HG03139 (cell line): Measurements from ENCODE around the gene SUCLG2.

ENCODE experiments used
- ATAC-seq: cut with Tn5 transposase; IDR thresholded peaks from one replicate; pipeline ENCODE4 v1.9.1; 2021; ENCODE audit not compliant: unreplicated experiment

The SUCLG2 gene

DNA sequence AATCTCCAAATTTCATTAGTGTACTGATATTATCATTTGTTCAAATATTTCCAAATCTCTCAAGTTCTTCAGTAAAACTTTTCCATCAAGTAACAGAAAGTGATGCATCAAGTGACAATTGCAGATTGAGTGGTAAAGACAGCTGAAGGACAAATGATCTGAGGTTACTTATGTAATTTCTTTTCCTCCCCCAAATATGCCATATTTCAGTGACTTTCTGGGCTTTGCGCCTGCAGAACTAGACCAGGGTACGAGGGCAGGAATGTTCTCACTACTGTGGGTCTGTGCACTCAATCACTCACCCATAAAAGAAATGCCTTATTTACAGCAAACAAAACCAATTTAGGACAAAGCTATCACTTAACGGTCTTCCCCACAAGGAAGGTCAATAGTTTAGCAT, 4.7 kb downstream of the SUCLG2 start:
- no peak for ATAC-seq

DNA sequence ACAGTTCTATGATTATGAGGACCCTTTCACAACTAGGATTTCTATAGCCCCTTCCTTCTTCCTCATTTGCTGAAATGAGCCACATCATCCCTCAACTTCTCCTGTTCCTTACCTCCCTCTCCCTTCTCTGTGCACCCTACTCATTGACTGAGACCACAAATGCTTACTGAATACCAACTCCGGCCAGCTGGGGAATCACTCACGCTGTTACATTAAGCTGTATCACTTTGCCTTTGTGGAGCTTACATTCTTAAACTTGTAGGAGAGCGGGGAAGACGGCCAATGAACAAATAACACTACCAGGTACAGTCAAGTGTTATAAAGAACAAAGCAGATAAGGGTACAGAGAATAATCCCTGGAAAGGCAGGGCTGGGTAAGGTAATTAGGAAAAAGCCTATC, 5.7 kb downstream of the SUCLG2 start:
- no peak for ATAC-seq

DNA sequence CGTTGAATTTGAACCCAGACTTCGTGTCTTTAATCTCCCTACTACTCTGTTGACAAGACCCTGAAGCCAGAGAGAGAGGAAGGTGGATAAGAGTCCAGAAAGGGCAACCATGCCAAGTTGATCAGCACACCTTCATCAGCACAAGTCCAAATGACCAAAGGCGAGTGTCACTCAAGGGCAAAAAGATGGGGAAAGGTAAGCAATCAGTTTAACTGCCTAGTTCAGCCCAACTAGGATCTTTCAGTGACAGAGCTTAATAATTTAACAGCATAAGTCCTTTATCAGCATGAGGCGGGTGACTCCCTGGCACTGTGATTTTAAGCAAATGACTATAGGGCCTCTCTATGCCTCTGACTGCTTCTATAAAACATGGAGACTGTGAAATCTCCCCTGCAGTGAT, 6.2 kb downstream of the SUCLG2 start:
- no peak for ATAC-seq

DNA sequence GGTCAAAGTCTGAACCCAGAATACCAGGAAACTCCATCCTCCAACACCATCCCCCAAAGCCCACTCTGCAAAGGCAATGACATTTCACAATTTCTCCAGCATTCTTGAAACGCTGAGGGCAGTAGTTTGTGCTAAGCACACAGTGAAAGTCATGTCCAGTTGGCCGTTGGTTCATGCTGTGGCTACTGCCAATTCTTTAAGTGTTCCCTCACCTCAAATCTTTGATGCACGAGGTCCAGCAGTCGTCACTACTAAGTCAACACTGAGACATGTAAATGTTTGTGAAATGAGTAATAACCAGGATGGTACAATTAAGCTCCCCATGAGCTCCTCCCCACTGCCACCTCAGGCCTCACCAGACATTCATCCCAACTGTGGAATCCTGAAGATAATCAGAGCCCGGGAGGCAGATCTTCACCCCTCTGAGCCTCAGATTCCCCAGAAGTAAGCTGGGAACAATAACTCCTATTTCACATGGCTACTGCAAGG, 7.0 kb downstream of the SUCLG2 start:
- no peak for ATAC-seq

DNA sequence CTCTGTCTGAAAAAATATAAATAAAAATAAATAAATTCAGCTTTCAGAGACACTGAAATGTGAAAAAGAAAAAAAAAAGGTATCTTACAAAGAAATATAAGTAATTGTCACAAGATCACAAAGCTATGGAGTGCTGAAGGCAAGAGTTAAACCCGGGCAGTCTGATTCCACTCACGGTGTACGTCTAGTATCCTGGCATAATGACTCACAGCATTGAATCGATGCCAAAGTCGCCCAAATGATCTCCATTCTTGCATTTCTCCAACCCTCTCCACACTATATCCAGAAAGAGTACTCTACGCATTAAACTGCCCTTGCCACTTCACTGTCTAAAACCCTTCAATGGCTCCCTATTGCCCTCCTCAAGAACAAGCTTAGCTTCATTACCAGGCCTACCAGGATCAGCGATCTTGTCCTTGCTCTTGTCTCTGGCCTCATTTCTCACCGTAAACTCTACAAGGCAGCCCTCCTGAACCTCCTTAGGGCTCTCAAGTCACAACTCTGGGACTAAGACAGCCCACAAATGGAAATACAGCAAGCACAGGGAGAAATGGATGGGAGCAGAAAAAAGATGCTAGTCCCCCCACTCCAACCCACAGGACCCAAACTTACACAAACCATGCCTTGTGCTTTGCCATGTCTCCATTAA, 7.7 kb downstream of the SUCLG2 start:
- ATAC-seq = no peak

DNA sequence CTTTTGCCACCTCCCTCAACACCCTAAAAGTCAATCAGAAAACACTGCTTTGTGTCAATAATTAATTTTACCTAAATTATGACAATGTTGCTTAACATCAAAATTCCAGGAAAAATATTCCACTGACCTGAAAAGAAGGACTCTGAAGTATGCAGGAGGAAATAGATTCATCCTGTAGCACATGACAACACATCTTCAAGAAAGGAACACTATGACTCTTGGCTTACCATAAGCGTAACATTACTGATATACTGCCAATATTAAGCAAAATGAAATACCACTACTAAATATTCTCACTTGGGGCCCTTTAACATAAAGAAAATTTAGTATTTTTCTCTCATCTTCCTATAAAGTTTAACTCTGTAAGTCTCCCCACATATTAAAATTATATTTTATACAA, 9.6 kb downstream of the SUCLG2 start:
- no peak for ATAC-seq

DNA sequence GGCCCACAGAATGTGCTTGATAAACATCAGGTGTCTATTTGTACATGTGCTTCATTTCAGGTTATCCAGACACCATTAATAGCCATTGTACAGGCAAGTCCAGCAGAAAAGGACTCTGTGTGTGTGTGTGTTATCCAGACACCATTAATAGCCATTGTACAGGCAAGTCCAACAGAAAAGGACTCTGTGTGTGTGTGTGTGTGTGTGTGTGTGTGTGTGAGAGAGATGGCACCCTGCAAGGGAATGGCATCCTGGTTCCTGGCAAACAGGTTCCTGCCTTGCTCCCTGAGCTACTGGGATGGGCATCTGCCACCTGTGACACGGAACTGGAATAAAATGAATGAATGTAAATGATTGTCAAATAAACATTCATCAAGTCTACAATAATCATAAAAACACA, 11.7 kb downstream of the SUCLG2 start:
- no peak for ATAC-seq

DNA sequence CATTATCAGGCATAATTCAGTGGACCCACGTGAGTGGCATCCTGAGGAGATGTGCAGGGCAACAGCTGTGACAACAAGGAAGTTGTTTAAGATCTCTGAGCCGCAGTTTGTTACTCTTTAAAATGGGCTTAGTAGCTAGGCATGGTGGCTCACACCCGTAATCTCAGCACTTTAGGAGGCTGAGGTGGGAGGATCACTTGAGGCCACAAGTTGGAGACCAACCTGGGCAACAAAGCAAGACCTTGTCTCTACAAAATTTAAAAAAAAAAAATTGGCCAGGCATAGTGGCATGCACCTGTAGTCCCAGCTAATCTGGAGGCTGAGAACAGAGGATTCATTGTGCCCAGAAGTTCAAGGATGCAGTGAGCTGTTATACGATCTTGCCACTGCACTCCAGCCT, 12.2 kb downstream of the SUCLG2 start:
- ATAC-seq = no peak

DNA sequence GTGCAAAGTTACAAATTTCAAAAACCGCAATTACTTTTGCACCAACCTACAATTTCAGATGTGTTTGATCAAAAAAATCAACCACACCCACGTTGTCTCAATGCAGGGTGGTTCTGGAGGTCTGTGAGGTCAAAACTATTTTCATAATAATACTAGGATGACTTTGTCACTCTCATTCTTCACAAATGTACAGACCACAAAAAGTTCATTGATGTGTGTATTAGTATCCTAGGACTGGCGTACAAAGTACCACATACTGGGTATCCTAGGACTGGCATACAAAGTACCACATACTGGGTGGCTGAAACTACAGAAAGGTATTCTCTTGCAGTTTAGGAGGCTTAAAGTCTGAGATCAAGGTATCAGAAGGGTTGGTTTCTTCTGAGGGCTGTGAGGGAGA, 13.0 kb downstream of the SUCLG2 start:
- ATAC-seq = no peak

DNA sequence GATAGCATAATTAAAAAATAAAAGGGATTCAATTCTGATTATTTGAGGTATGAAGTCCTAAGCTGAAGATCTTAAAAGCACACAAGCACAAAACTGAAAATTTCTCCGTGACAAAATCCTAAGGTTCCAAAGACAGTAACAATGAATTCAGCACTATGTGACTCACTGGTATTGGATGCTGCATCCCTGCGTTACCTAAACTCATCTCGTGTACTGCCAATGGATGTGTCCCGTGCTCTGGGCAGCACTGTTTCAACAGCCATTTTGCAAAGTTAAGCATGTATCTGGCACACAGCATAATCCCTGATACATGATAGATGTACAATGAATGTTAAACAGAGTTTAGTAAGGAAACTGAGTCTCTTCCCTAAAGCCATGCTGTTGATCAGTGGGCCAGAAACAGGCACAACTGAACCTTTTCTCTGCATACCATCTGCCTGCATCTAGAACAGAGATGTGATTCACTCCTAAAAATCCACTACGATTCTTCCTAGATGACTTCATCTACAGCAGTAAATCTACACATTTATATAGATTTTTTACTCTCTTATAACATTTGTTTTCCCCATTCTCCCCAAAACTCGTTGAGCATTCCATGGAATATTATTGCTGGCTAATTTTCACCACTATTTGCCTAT, 14.3 kb downstream of the SUCLG2 start:
- no peak for ATAC-seq

DNA sequence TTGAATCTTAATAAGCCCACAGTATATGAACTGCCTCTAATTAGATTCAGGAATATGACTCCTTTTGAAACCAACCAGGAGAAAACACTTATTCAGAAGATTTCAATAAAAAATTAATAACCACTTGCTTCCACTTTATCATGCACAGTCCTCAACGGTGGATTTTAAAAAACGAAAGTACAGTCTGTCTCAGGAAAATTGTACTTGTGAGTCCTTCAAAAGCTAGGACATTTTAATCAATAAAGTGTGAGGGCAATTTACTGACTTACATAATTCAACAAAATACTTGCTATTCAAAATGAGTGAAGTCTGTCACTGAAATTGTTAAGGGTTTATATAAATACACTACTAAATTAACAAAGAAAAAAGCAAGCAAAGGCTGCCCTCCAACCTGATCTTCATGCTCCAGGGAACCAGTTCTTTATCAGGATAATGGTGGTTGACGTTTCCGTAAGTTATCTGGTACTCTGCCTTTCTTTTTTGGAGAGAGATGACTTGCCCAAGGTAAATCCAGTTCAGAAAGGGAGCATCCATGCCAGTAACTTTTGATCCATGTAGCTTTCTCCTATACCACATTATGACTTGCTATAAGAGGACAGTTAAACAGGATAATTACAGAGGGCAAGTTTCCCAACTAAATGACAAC, 17.0 kb downstream of the SUCLG2 start:
- no peak for ATAC-seq

DNA sequence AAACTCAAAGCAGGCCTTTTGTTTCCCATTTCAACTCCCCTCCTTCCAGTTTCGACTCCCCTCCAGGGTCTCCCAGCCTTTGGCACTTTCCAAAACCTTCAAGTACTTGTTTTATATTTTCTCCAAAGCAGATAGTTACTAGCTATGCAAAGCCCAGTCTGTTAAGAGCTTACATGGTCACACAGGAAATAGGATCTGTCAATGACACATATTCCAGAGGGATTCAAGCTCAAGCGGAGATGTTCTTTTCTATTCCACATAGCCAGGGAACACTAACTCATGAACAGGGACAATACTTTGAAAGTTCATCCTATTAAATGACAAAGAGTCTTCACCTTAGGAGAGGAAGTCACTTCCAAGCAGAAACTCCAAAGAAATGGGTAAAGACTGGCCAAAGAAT, 18.6 kb downstream of the SUCLG2 start:
- no peak for ATAC-seq

DNA sequence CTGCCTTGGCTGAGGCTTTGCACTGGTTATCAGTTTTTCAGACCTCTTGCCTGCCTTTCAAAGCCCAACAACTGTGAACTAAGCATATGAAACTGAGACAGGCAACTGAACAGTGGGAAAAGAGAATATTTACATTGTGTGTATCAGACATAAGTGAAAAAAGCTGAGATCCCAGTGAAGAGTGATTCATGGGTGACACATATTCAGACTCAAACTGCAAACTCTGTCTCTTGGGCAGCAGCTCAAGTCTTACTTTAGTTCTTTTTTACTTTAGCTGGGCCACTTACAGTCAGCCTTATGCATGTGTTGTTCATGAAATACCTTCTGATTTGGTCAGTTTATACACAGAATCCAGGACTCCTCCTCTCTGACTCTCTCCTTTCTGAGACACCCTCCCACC, 19.2 kb downstream of the SUCLG2 start:
- no peak for ATAC-seq

DNA sequence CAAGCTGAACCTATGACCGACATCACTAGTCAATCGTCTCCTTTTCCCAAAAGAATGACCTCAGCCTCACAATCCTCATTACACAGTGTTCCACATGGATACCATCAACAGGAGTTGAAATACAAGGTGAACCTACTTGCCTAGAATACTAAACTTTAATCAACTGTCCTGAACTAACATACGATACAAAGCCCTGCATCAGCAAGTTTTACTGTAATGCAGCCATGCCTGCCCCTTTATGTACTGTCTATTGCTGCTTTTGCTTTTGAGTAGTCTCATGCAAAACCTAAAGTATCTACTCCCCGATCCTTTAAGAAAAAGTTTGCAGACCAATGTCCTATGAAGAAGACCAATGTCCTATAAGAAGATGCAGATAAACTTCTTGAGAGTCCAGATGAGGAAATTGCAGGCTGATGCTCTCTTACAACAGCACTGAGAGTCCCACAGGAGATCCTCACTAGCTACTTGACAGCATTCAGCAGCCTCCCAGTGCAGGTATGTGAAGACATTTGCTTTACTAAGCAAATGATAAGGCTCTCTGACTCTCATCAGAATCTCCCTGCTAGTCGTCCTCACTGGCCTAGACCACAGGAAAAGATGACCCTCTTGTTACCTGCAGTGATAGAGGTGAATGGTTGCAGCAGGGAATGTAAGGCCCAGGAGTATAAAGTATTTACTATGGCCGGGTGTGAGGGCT, 23.6 kb downstream of the SUCLG2 start:
- no peak for ATAC-seq

DNA sequence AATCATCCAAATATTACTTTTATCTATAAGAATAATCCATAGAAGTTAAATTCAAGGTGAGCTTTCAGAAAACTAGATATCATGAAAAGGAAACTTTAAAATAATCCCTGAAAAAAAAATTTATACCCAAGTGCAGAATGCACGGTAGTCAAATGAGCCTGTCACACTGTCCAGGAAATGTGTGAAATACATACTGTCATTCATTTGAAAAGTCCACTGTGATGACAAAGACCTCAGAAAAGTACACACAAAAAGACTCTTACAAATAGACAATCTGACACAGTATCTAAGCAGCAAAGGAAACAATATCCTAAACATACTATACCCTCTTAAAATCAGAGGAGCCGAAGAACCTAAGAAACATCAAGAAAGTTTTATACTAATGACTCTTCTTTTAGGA, 29.7 kb downstream of the SUCLG2 start:
- no peak for ATAC-seq

DNA sequence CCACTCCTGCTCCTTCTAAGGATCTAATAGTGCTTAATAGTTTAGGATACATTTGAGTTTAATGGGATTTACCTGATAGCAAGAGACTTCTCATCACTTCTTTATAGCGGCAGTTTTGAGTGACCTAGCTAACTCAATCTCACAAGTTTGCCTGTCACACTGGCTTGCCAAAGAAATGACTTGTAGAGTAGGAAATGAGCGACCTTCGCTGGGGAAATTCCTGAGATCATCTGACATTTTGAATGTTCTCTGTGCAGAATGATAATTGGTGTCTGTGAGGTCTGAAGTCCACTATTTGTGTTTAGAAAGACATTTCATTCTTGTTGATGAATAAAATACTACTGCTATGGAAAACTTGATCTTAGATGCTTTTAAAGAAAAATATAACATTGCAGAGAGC, 30.3 kb downstream of the SUCLG2 start:
- ATAC-seq = no peak

DNA sequence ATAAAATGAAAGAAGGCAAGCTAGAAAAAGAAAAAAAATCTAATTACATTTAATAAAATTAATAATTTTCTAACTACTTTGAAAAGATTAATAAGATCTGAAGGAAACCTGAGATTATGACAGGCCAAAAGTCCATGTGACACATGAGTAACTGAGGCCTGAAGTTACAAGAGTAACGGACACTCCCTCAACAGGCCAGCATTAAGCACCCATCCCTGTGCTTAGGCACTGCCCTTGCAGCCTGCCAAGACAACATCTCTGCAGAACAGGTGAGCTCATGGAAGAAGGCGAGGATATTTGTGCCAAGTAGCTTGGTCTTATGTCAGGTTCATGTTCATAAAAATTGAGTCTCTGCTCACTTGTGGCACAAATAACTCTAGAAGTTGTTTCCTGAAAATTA, 31.8 kb downstream of the SUCLG2 start:
- no peak for ATAC-seq

DNA sequence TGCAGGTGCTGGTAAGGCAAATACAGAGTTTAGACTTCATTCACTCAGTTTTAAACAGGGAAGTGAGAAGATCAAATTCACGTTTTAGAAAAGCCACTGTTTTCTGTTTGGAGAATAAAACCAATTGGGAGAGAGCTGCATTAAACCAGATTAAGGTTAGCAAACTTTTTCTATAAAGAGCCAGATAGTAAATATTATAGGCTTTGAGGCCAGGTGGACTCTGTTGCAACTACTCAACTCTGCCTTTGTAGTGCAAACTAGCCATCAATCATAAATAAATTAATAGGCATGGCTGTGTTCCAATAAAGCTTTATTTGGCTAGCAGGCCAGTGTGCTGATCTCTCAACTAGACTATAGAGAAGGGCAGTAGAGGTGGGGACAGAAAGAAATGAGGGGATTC, 33.5 kb downstream of the SUCLG2 start:
- ATAC-seq = no peak

DNA sequence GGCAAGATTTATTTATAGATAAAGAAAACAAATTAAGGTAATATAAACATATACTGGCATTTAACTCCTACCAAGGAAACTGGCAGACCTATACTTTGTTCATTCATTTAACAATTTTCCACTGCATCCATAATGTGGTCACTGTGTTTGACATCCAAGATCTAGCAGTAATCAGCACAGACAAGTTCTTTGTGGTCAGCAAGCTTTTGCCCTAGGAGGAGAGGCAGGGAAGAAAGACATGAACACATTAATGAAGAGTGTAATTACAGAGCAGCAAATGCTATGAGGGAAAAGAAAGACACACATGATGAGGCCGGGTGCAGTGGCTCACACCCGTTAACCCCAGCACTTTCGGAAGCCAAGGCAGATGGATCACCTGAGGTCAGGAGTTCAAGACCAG, 34.4 kb downstream of the SUCLG2 start:
- no peak for ATAC-seq

DNA sequence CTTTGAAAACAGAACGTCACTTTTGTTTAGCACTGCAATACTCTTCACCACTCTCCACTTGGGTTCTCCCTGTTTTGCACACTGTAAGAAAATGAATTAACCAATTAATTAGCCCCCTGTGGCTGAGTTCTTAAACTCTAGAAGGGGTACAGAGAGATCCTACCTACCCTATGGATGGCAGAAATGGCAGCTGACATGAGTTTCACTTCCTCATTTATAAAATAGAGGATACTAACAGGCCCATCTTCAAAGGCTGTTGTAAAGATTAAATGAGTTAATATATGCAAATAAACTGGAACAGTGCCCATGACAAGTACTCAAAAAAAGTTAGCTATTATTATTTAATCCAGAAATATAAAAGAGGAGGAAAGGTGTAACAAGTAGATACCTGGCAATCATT, 36.9 kb downstream of the SUCLG2 start:
- ATAC-seq = peak; percentile 79

DNA sequence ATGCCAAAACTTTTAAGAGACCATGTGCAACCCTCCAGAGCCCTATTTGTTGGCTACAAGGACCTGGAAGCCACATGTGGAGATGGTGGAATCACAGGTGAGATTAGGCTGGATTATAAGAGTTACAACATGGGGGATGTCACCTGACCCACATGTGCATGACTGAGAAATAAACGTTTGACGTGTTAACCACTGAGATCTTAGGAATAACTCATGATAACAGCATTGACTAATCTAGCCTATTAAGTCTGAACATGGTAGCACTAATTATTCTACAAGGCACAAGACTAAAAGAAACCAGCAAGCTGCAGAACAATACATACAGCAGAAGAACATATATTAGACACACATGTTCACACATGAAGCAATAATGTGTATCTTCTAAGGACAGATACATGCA, 38.4 kb downstream of the SUCLG2 start:
- no peak for ATAC-seq

DNA sequence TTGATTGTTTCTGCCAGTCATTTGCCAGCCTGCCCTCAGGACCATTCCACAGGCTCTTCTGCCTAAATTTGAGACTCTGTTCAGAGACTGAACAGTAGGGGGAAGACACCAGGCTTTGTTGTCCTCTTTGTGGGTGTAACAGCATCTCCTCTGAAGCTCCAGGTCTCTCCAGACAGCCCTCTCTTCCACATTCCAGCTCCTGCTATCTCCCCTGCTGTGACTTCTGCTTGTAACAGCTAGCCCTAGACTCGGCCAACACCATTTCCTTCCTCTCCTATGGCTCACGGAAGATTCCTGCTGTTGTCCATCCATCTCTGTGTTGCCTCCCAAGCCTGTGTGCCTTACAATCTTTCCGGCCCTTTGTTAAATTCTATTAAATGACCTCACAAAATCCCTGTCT, 40.2 kb downstream of the SUCLG2 start:
- ATAC-seq = no peak
